Measurements from ENCODE around the gene TMEM121. TPM values are rescaled to one million over a fixed set of nuclear protein-coding genes. Genes with fewer than 3 reads are reported as not detected.

TMEM121 gene
- total and polyA plus RNA-seq, 10 of the 15 experiments (the other 5 are each of a cell fraction or from before 2014, with no cell fraction given) = 0.04 to 4.9 (median 1.2) TPM; not detected in 2

GRCh38 chr14:105529569-105530284 lies 3.3 kb downstream of the TMEM121 start (continued):
- TF ChIP-seq ZBTB11 (CRISPR knock-in tag; IDR thresholded peaks at IDR 0.05) (no peak), BRCA1 (IDR thresholded peaks at IDR 0.05; ENCODE audit: low read depth, low read length) (no peak), YY1 (IDR thresholded peaks at IDR 0.05; ENCODE audit: low read depth, low read length) (peak; percentile 62; the same call in 1 of the 2 replicates), HCFC1 (IDR thresholded peaks at IDR 0.05; ENCODE audit: low read length) (no peak), MTA2 (IDR thresholded peaks at IDR 0.05; ENCODE audit: low read depth) (no peak), POLR2AphosphoS5 (IDR thresholded peaks at IDR 0.05; ENCODE audit: low read length) (no peak), NFYA (IDR thresholded peaks at IDR 0.05; ENCODE audit: borderline replicate concordance, low read depth, low read length) (no peak), BHLHE40 (IDR thresholded peaks at IDR 0.05; ENCODE audit: borderline replicate concordance in 1 of 2, low read depth in 2 of 2, low read length in 1 of 2) (peak in 1 of 2 experiments; percentile 63; a peak in 2 of 4 replicates), POLR2AphosphoS2 (IDR thresholded peaks at IDR 0.05; ENCODE audit: low read depth, low read length) (no peak), EZH2 (IDR thresholded peaks at IDR 0.05; ENCODE audit: borderline replicate concordance, control insufficient read depth, low read depth, low read length) (no peak), MYC (IDR thresholded peaks at IDR 0.05; ENCODE audit: insufficient read depth, insufficient read length, insufficient replicate concordance, low read length, severe bottlenecking) (no peak), NFIC (IDR thresholded peaks at IDR 0.05; ENCODE audit: low read depth, low read length) (no peak), CEBPZ (IDR thresholded peaks at IDR 0.05; ENCODE audit: low read depth, low read length) (no peak), MEF2A (IDR thresholded peaks at IDR 0.05; ENCODE audit: insufficient read depth, low read depth, low read length) (no peak), EED (IDR thresholded peaks at IDR 0.05; ENCODE audit: low read depth) (no peak), CHD2 (IDR thresholded peaks at IDR 0.05; ENCODE audit: borderline replicate concordance, low read depth, low read length) (no peak), TBL1XR1 (IDR thresholded peaks at IDR 0.05; ENCODE audit: low read depth, low read length) (no peak), SP1 (IDR thresholded peaks at IDR 0.05; ENCODE audit: low read depth, low read length) (no peak), NR2F1 (conservative IDR thresholded peaks at IDR 0.05) (0 out of 2 replicates have a peak, but pooled peaks have one; percentile 9), SUPT20H (IDR thresholded peaks at IDR 0.05; ENCODE audit: borderline replicate concordance, control insufficient read depth, low read depth, low read length) (no peak), RUNX3 (IDR thresholded peaks at IDR 0.05; ENCODE audit: low read length) (no peak), RBBP5 (conservative IDR thresholded peaks at IDR 0.05) (no peak), USF1 (IDR thresholded peaks at IDR 0.05; ENCODE audit: borderline replicate concordance, extremely low read length, insufficient read depth, low read depth, low read length) (peak; percentile 48), IKZF2 (IDR thresholded peaks at IDR 0.05) (no peak)

Measured in GM12878 (cell line).